Measurements from ENCODE around the gene CYP21A2.

The CYP21A2 gene

DNA sequence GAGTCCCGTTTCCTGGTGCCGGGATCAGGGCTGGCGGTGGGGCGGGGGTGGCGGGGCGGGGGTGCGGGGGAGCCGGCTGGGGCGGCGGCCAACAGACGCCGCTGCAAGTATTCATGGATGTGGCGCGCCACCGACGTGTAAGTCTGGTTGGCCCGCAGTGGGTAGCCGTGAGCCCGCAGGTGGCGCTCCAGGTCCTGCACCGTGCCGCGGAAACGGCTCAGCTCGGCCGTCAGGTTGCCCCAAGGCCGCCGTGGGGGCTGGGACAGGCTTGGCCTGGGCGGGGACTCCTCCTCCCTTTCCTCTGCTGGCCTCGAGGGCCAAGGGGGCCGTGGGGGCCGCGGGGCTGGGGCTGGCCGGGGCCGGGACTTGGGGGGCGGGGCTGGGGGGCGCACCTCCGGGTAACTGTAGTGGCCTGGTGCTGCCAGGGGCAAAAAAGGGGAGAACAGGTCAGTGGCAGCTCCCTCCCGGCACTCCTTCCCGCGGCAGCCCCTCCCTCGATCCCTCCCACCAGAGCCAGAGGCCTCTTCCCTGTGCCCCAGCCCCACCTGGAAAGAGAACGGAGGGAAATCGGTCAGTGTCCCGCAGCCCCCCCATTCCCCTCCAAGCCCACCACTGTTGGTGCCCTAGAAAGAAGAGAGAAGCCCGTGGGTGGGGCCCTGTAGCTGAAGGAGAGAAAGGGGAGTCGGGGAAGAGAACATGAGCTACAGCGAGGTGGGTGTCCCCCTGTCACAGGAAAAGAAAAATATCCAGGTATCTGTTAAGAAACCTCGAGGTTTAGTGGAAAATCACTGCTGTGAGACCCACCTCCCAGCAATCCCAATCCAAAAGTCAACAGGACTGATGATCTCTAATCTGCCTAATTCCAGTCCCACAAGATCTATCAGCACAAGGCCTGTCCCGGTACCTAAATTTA lies 49.6 kb downstream of the CYP21A2 start:
- DNase-seq = peak; percentile 98
- 0 out of 2 replicates have a peak overlapping the region, but pooled peaks have one; percentile 25 for H3K27ac ChIP-seq
- TF ChIP-seq, protein P1, sequence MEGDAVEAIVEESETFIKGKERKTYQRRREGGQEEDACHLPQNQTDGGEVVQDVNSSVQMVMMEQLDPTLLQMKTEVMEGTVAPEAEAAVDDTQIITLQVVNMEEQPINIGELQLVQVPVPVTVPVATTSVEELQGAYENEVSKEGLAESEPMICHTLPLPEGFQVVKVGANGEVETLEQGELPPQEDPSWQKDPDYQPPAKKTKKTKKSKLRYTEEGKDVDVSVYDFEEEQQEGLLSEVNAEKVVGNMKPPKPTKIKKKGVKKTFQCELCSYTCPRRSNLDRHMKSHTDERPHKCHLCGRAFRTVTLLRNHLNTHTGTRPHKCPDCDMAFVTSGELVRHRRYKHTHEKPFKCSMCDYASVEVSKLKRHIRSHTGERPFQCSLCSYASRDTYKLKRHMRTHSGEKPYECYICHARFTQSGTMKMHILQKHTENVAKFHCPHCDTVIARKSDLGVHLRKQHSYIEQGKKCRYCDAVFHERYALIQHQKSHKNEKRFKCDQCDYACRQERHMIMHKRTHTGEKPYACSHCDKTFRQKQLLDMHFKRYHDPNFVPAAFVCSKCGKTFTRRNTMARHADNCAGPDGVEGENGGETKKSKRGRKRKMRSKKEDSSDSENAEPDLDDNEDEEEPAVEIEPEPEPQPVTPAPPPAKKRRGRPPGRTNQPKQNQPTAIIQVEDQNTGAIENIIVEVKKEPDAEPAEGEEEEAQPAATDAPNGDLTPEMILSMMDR (IDR thresholded peaks at IDR 0.05; ENCODE audit: low read depth, low read length) = peak; percentile 97
- H3K4me3 ChIP-seq (ENCODE audit: low read depth, low read length) = peak overlapping the region; percentile 13
- H3K27me3 ChIP-seq (ENCODE audit: insufficient read depth, low read depth, severe bottlenecking) = no peaks in the 10 kb centered on the region
- H3K9me3 ChIP-seq (ENCODE audit: severe bottlenecking) = no peaks in the 10 kb centered on the region
- H3K36me3 ChIP-seq = no peaks in the 10 kb centered on the region

- no peaks in the 10 kb centered on the region for H3K27me3 ChIP-seq (ENCODE audit: insufficient read depth, low read depth, severe bottlenecking)
- TF ChIP-seq, protein P1 (IDR thresholded peaks at IDR 0.05; ENCODE audit: low read depth, low read length) = no peak
- no peaks in the 10 kb centered on the region for H3K9me3 ChIP-seq (ENCODE audit: severe bottlenecking)
- no peak overlapping the region for H3K27ac ChIP-seq
- no peak overlapping the region for H3K4me3 ChIP-seq (ENCODE audit: low read depth, low read length)
- no peaks in the 10 kb centered on the region for H3K36me3 ChIP-seq
- DNase-seq = no peak
Observed at GRCh38 chr6:32088487-32089049, 50.4 kb downstream of the CYP21A2 start.

DNA sequence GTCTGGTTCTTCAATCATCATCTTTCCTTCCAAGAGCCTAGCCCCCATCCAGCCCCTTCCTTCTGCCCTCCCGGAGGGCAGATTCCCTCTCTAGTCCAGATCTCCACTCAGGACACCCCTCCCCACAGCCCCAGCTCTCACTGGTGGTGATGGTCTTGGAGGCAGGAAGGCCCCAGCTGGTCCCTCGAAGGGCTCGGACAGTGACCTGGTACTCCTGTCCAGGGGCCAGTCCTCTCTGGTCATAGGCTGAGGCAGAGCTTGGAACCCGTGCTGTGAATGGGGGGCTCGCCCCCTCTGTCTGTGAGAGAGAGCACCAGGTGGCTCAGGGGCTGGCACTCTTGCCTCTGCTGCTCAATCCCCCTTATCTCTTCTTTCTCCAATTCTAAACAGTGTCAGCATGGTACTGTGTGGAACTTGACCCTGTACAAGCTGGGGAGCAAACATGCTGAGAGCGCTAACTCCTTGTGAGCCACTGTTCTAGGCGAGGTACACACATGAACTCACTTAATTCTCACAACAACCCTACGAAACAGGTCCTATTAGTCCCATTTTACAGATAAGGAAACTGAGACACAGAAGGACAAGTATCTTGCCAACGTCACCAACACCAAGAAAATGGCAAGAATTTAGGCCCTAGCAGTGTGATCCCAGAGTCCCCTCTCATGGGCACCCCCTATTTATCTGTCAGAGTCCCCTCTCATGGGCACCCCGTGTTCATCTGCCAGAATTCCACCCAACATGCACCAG lies 51.0 kb downstream of the CYP21A2 start:
- H3K4me3 ChIP-seq (ENCODE audit: low read depth, low read length) = no peak overlapping the region
- H3K9me3 ChIP-seq (ENCODE audit: severe bottlenecking) = no peaks in the 10 kb centered on the region
- H3K27ac ChIP-seq = no peak overlapping the region
- TF ChIP-seq, protein P1 (IDR thresholded peaks at IDR 0.05; ENCODE audit: low read depth, low read length) = no peak
- no peak for DNase-seq
- H3K36me3 ChIP-seq = no peaks in the 10 kb centered on the region
- no peaks in the 10 kb centered on the region for H3K27me3 ChIP-seq (ENCODE audit: insufficient read depth, low read depth, severe bottlenecking)

Measured in WERI-Rb-1 (cell line).